Epithelial cell of proximal tubule (primary cell): ENCODE results near the gene CORO7. TPM values are rescaled to one million over a fixed set of nuclear protein-coding genes. Genes with fewer than 3 reads are reported as not detected.

Experiments used
- DNase-seq: peaks from one replicate; pipeline ENCODE4 v3.0.0-alpha.2; 2011; ENCODE audit warnings: low read depth
- H3K4me3 ChIP-seq: 2 replicates; pipeline ENCODE4 v1.5.1; 2011; ENCODE audit warnings: low read depth, mild to moderate bottlenecking, low read length
- total RNA-seq: library from RNA; depleted of rRNA; stranded (reverse); fragments of >200 nt; gene quantifications from 2 replicates; pipeline ENCODE4 v1.2.3, GENCODE V29; 2015
- TF ChIP-seq, protein P1 (sequence below): conservative IDR thresholded peaks from 2 replicates; pipeline ENCODE4 v1.5.1; 2012; ENCODE audit warnings: low read depth, mild to moderate bottlenecking, low read length

Gene CORO7
- total RNA-seq, 1 donor from 2014 or later: 101 TPM

DNA sequence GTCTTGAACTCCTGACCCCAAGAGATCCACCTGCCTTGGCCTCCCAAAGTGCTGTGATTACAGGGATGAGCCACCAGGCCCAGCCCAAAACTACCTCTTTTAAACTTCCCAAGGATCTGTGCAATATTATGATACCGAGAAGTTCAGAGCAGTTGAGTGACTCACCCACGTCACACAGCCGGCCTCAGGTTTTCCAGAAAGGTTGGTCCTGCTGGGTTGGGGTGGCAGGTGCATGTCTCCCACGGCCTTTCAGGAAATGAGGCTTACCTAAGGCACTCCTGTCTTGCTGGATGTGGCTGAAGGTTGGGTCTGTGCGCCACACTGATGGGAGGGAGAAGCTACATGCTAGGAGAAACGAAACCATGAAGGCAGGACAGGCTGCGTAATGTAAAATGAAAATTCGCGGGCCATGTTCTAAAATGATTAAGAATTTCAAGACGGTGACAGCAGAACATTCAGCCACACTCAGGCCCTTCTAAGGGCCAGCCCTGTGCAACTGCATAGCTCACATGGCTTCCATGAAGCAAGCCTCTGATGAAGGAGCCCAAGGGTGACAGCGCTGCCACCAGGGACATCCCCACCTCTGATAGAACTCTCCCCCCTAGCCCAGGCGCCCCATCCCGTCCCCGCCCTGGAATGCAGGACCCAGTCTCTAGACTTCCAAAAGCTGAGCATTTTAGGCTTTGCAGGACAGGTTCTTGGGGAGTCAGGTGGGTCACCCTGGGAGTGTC is 107.1 kb downstream of the CORO7 start:
- no peak overlapping the region for H3K4me3 ChIP-seq
- no peak for DNase-seq
- TF ChIP-seq, protein P1, sequence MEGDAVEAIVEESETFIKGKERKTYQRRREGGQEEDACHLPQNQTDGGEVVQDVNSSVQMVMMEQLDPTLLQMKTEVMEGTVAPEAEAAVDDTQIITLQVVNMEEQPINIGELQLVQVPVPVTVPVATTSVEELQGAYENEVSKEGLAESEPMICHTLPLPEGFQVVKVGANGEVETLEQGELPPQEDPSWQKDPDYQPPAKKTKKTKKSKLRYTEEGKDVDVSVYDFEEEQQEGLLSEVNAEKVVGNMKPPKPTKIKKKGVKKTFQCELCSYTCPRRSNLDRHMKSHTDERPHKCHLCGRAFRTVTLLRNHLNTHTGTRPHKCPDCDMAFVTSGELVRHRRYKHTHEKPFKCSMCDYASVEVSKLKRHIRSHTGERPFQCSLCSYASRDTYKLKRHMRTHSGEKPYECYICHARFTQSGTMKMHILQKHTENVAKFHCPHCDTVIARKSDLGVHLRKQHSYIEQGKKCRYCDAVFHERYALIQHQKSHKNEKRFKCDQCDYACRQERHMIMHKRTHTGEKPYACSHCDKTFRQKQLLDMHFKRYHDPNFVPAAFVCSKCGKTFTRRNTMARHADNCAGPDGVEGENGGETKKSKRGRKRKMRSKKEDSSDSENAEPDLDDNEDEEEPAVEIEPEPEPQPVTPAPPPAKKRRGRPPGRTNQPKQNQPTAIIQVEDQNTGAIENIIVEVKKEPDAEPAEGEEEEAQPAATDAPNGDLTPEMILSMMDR: no peak

DNA sequence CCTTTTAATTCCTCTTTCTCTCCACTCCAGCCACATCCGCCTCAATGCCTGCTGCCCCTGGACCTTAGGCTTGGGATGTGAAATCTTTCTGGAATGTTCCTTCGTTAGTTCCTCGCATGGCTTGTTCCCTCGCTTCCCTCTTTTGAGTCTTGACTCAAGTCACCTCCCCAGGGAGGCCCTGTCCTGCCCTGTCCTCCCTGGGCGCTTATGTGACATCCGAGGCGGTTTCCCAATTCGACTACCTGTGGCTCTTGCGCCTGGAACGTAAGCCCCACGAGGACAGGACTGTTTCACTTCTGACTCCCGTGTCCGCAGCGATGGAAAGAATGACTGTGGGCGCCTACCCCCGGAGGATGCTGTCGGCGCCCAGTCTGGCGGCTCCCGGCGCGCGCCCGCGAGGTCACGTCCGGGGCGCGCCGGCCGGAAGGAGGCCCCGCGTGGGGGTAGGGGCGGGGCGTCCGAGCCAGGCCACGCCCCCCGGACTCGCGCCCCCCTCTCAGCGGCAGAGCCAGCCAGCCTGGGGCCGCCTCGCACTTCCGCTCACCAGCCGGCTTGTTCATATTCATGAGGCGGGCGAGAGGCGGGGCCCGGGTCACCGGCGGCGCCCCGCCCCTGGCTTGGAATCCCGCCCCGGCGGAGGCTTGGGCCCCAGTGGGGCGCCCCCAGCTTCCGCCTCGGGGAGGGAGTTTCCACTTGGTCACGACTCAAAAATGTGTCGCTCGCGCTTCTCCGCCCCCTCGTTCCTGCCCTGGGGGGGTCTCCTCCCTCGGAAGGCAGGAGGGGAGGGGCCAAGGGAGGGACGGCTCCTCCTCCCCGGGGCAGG is 109.0 kb downstream of the CORO7 start:
- TF ChIP-seq, protein P1: no peak
- peak overlapping the region; percentile 86 for H3K4me3 ChIP-seq
- no peak for DNase-seq

DNA sequence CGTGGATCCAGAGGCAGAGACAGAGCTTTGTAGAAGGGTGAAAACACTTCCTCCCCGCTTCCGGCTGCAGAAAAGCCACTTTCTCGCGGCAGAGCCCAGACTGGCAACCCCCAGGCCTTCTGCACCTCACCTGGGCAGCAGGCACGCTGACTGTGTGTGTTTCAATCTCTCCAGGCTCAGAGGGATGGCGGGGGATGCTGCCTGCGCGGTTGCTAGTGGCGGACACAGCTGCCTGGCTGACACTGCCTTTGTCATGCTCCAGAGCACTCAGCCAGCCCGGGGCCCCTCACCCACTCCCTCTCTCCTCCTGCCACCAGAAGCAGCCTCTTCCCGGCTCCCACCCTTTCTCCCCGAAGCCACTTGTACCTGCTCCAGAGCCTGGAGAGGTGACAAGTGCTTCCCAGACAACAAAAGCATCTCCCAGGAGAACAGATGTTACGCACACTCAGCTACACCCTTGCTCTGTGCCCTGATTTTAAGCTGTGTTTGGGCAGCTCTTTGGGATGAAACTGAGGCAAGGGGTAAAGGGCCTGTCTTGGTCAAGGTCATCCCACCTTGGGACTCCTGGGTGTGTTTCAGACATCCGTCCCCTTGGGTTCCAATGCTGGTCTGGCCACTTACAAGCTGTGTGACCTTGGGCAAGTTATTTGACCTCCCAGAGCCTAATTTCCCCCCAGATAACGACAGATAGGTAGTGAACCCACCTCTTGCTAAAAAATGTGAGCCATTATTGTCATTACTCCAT is 109.8 kb downstream of the CORO7 start:
- TF ChIP-seq, protein P1: no peak
- peak overlapping the region; percentile 86 for H3K4me3 ChIP-seq
- DNase-seq: no peak

Other genes starting within 250 kb of the CORO7 start
- gene SRL, start 174.5 kb downstream of the CORO7 start, total RNA-seq: not detected in 2 replicates
- gene TFAP4, start 143.6 kb downstream of the CORO7 start, total RNA-seq: 4.0 and 10.5 TPM in 2 replicates
- gene GLIS2, start 100.5 kb downstream of the CORO7 start, total RNA-seq: 2.2 and 4.6 TPM in 2 replicates
- gene PAM16, start 65.3 kb downstream of the CORO7 start, total RNA-seq: 75.1 and 87.4 TPM in 2 replicates
- gene VASN, start 44.7 kb downstream of the CORO7 start, total RNA-seq: 19.0 and 33.7 TPM in 2 replicates
- gene DNAJA3, start 9.3 kb upstream of the CORO7 start, total RNA-seq: 40.6 and 70.1 TPM in 2 replicates
- gene NMRAL1, start 58.0 kb upstream of the CORO7 start, total RNA-seq: 120 and 177 TPM in 2 replicates
- 75.9 and 105 TPM in 2 replicates for gene HMOX2, start 59.8 kb upstream of the CORO7 start, total RNA-seq
- 13.8 and 30.3 TPM in 2 replicates for gene CDIP1, start 122.2 kb upstream of the CORO7 start, total RNA-seq
- not detected in 2 replicates for gene C16orf96, start 139.7 kb upstream of the CORO7 start, total RNA-seq
- gene UBALD1, start 198.3 kb upstream of the CORO7 start, total RNA-seq: 9.2 and 10.4 TPM in 2 replicates
- gene MGRN1, start 208.2 kb upstream of the CORO7 start, total RNA-seq: 40.6 and 41.3 TPM in 2 replicates